Ectodermal cell (in vitro differentiated cells): ENCODE data around the gene COTL1.
"Not testable (repeated sequence)": the region's sequence is repeated elsewhere in the genome, so short reads cannot be mapped to it uniquely, and the experiment has no call there.

Source experiments
- H3K27ac ChIP-seq: 2 replicates; pipeline ENCODE4 v1.7.0; 2013; ENCODE audit warnings: mild to moderate bottlenecking, low read depth, low read length; ENCODE audit not compliant: insufficient read depth, poor library complexity, severe bottlenecking
- H3K27me3 ChIP-seq: 2 replicates; pipeline ENCODE4 v1.7.0; 2013; ENCODE audit warnings: mild to moderate bottlenecking, low read length; ENCODE audit not compliant: insufficient read depth, control insufficient read depth, poor library complexity, severe bottlenecking
- H3K36me3 ChIP-seq: one replicate; pipeline ENCODE4 v1.7.0; 2013; ENCODE audit warnings: low read length; ENCODE audit not compliant: control insufficient read depth, insufficient read depth
- H3K4me1 ChIP-seq: one replicate; pipeline ENCODE4 v1.7.0; 2013; ENCODE audit warnings: low read length; ENCODE audit not compliant: control insufficient read depth, insufficient read depth
- H3K4me3 ChIP-seq: 2 replicates; pipeline ENCODE4 v1.7.0; 2013; ENCODE audit warnings: low read depth, low read length, control low read depth; ENCODE audit not compliant: insufficient read depth
- H3K9me3 ChIP-seq: 2 replicates; pipeline ENCODE4 v1.7.0; 2013; ENCODE audit warnings: mild to moderate bottlenecking, low read length, moderate library complexity; ENCODE audit not compliant: control insufficient read depth
- WGBS, 2 experiments: methylation state at CpG; one replicate each; pipeline ENCODE4 v1.1.7; 2013; ENCODE audit warnings: missing lambda C conversion rate in 2 of 2; 5-methylcytosine and 5-hydroxymethylcytosine counted together

Gene COTL1

DNA sequence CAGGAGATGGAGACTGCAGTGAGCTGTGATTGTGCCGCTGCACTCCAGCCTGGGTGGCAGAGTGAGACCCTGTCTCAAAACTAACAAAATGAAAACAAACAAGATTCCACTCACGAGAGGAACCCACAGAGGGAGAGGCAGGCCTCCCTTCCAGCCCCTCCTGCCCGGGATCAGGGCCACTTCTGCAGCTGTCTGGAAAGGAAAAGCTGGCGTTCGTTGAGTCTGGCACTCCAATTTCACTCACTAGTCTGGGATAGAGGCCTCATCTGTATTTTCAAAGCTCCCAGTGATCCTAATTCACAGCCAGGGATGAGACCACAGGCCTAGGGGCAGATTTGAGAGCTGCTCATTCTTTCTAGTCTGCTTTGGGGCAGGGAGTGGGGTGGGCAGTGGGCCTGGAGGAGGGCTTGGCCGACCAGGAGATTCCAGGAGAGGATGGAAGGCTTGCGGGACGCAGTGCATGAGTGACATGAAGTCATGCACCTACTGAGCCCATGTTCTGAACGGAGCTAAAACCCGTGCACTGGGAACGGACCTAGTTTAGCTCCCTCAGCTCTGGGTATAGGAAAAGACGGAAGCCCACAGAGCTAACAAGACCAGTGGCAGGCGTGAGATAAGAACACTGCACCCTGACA lies 54.0 kb downstream of the COTL1 start:
- WGBS, 2 experiments: 94 to 95% methylated on average over 13 of the region's 13 CpGs
- H3K36me3 ChIP-seq: no peaks in the 10 kb centered on the region
- peaks cover 24% of the 10 kb centered on the region for H3K4me1 ChIP-seq

GRCh38 chr16:84563064-84563715 lies 54.7 kb downstream of the COTL1 start:
- no peaks in the 10 kb centered on the region for H3K36me3 ChIP-seq
- H3K4me1 ChIP-seq: peaks cover 24% of the 10 kb centered on the region
- no peaks in the 10 kb centered on the region for H3K9me3 ChIP-seq
- no peak overlapping the region for H3K4me3 ChIP-seq
- H3K27ac ChIP-seq: no peak overlapping the region
- H3K27me3 ChIP-seq: no peaks in the 10 kb centered on the region
- 77 to 78% methylated on average over 7 of the region's 7 CpGs for WGBS, 2 experiments

More for the DNA sequence above, 54.0 kb downstream of the COTL1 start:
- H3K4me3 ChIP-seq: no peak overlapping the region
- H3K27me3 ChIP-seq: no peaks in the 10 kb centered on the region
- no peaks in the 10 kb centered on the region for H3K9me3 ChIP-seq
- no peak overlapping the region for H3K27ac ChIP-seq

DNA sequence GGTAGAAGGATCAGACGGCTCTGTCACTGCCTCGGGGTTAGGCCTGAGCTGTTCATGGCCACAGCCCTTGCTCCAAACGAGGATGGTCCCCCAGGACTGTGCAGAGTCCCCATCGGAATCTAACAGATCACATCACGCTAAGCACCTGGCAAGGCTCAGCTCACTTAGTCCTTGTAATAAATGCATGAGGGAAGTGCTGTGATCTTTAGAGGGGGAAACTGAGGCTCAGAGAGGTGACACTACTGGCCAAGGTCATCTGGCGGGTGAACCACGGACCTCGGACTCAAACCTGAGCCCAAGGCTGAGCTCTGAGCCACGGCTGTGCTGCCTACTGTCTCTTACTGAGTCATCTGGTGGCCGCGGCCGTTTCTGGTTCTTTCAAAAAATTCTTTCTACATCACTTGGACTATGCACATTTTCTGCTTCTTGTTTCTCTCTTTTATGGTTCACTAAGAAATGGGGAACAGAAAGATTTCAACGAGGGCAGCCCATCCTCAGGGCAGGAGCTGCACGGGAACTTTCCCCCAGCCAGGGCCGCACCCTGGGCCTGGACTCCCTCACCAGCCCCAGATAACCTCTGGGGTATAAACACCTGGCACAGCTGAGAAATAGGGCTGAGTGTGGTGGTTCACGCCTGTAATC lies 55.6 kb downstream of the COTL1 start:
- WGBS, 2 experiments: 94 to 95% methylated on average over 16 of the region's 16 CpGs
- peaks cover 20% of the 10 kb centered on the region for H3K4me1 ChIP-seq
- H3K9me3 ChIP-seq: no peaks in the 10 kb centered on the region
- no peak overlapping the region for H3K4me3 ChIP-seq
- H3K27me3 ChIP-seq: no peaks in the 10 kb centered on the region
- H3K36me3 ChIP-seq: no peaks in the 10 kb centered on the region
- no peak overlapping the region for H3K27ac ChIP-seq

DNA sequence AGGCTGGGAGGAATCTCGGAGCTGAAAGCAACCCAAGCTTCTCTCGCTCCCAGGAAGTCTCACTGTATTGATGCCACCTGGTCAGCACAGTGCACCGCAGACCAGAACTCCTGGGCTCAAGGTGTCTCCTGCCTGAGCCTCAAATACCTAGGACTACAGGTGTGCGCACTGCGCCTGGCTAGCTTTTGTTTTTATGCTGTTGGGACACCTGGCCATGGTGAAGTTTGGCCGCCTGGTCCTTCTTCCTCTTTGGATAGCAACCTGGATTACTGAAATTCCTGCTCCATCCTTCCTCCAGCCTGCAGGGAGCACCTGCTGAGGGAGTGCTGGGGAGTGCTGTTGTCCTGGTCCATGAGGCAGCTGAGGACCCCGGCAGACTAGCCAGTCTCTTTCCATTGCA lies 56.6 kb downstream of the COTL1 start:
- Histone ChIP-seq H3K27me3 (no peaks in the 10 kb centered on the region), H3K36me3 (no peaks in the 10 kb centered on the region), H3K4me1 (peaks cover 11% of the 10 kb centered on the region), H3K9me3 (no peaks in the 10 kb centered on the region), H3K27ac (no peak overlapping the region), H3K4me3 (no peak overlapping the region)
- 77 to 81% methylated on average over 7 of the region's 7 CpGs for WGBS, 2 experiments

GRCh38 chr16:84560269-84560668 lies 57.6 kb downstream of the COTL1 start:
- no peaks in the 10 kb centered on the region for H3K27me3 ChIP-seq
- H3K27ac ChIP-seq: no peak overlapping the region
- peaks cover 14% of the 10 kb centered on the region for H3K4me1 ChIP-seq
- WGBS, 2 experiments: 97 to 98% methylated on average over 5 of the region's 5 CpGs
- no peaks in the 10 kb centered on the region for H3K36me3 ChIP-seq
- H3K9me3 ChIP-seq: no peaks in the 10 kb centered on the region
- H3K4me3 ChIP-seq: no peak overlapping the region

- H3K4me3 ChIP-seq: no peak overlapping the region
- H3K36me3 ChIP-seq: no peaks in the 10 kb centered on the region
- H3K27me3 ChIP-seq: no peaks in the 10 kb centered on the region
- no peaks in the 10 kb centered on the region for H3K9me3 ChIP-seq
- H3K27ac ChIP-seq: no peak overlapping the region
- peaks cover 14% of the 10 kb centered on the region for H3K4me1 ChIP-seq
- WGBS, 2 experiments: 77 to 78% methylated on average over 13 to 14 of the region's 14 CpGs
Observed at GRCh38 chr16:84559311-84559932, 58.5 kb downstream of the COTL1 start.

DNA sequence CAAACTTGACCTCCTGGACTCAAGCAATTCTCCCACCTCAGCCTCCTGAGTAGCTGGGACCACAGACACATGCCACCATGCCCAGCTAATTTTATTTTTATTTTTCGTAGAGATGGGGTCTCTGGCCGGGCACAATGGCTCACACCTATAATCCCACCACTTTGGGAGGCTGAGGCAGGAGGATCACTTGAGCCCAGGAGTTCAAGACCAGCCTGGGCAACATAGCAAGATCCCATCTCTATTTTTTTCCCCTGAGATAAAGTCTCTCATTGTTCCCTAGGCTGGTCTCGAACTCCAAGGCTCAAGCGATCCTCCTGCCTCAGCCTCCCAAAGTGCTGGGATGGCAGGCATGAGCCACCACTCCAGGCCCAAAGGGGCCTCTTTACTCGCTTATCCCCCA lies 59.0 kb downstream of the COTL1 start:
- 74 to 76% methylated on average over 5 of the region's 5 CpGs for WGBS, 2 experiments

GRCh38 chr16:84557504-84557903 lies 60.4 kb downstream of the COTL1 start:
- Histone ChIP-seq H3K4me3 (no peak overlapping the region), H3K4me1 (peaks cover 14% of the 10 kb centered on the region), H3K36me3 (no peaks in the 10 kb centered on the region), H3K9me3 (no peaks in the 10 kb centered on the region), H3K27ac (no peak overlapping the region), H3K27me3 (no peaks in the 10 kb centered on the region)
- WGBS, 2 experiments: 69 to 74% methylated on average over 6 of the region's 6 CpGs

More for the DNA sequence above, 59.0 kb downstream of the COTL1 start:
- not testable (repeated sequence) for H3K36me3 ChIP-seq, H3K9me3 ChIP-seq, H3K4me3 ChIP-seq, H3K27me3 ChIP-seq, H3K27ac ChIP-seq
- peaks cover 14% of the 10 kb centered on the region for H3K4me1 ChIP-seq

- WGBS, 2 experiments: 72% methylated on average over 6 of the region's 6 CpGs
- H3K4me3 ChIP-seq: no peak overlapping the region
- H3K27me3 ChIP-seq: no peaks in the 10 kb centered on the region
- no peaks in the 10 kb centered on the region for H3K9me3 ChIP-seq
- H3K4me1 ChIP-seq: peaks cover 14% of the 10 kb centered on the region
- no peaks in the 10 kb centered on the region for H3K36me3 ChIP-seq
- no peak overlapping the region for H3K27ac ChIP-seq
Observed at GRCh38 chr16:84557059-84557458, 60.8 kb downstream of the COTL1 start.
